B cell (primary cell): ENCODE results near the gene PALLD.

Experiments used
- EZH2 ChIP-seq: IDR thresholded peaks from 2 replicates; pipeline ENCODE4 v1.6.1; 2012; ENCODE audit warnings: borderline replicate concordance, low read depth, mild to moderate bottlenecking, moderate library complexity, low read length; ENCODE audit not compliant: insufficient read depth, poor library complexity, severe bottlenecking
- TF ChIP-seq, protein P1 (sequence below): fragments of 200-600 bp; IDR thresholded peaks from one replicate; pipeline ENCODE4 v1.8.0; 2022; ENCODE audit warnings: antibody characterized with exemption, mild to moderate bottlenecking

DNA sequence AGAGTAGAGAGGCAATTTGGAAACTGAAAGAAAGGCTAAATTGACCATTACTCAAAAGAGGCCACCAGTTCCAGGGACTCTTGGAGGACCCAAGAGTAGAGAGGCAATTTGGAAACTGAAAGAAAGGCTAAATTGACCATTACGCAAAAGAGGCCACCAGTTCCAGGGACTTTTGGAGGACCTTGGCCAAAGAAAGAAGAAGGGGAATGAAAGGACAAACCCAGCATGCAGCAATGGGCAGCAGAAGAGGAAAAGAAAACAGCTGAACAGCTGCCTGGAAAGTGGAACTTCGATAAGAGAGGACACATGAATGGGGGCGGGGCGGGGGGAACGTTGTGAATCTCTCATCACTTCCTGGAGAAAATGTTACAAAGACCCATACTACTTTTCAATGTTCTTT, 80.8 kb downstream of the PALLD start:
- TF ChIP-seq EZH2, result no peak
- TF ChIP-seq, protein P1, sequence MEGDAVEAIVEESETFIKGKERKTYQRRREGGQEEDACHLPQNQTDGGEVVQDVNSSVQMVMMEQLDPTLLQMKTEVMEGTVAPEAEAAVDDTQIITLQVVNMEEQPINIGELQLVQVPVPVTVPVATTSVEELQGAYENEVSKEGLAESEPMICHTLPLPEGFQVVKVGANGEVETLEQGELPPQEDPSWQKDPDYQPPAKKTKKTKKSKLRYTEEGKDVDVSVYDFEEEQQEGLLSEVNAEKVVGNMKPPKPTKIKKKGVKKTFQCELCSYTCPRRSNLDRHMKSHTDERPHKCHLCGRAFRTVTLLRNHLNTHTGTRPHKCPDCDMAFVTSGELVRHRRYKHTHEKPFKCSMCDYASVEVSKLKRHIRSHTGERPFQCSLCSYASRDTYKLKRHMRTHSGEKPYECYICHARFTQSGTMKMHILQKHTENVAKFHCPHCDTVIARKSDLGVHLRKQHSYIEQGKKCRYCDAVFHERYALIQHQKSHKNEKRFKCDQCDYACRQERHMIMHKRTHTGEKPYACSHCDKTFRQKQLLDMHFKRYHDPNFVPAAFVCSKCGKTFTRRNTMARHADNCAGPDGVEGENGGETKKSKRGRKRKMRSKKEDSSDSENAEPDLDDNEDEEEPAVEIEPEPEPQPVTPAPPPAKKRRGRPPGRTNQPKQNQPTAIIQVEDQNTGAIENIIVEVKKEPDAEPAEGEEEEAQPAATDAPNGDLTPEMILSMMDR, result no peak
